Esophagus squamous epithelium (tissue), 4 donors: Measurements from ENCODE around the gene LPP.

Experiments used
- CTCF ChIP-seq, 6 experiments: fragments of 450-650 bp in 4 of 6; fragments of 200-600 bp in 2 of 6; sonication (generic) in 2 of 6; IDR thresholded peaks; one replicate each; pipeline ENCODE4 v1.5.1; 2016 to 2019; ENCODE audit warnings: antibody characterized with exemption in 6 of 6, mild to moderate bottlenecking in 4 of 6, moderate library complexity in 4 of 6
- POLR2A ChIP-seq, 4 donors: fragments of 450-650 bp; IDR thresholded peaks; one replicate each; pipeline ENCODE4 v1.6.1; 2017; ENCODE audit warnings: antibody characterized with exemption in 4 of 4, mild to moderate bottlenecking in 4 of 4, moderate library complexity in 3 of 4

DNA sequence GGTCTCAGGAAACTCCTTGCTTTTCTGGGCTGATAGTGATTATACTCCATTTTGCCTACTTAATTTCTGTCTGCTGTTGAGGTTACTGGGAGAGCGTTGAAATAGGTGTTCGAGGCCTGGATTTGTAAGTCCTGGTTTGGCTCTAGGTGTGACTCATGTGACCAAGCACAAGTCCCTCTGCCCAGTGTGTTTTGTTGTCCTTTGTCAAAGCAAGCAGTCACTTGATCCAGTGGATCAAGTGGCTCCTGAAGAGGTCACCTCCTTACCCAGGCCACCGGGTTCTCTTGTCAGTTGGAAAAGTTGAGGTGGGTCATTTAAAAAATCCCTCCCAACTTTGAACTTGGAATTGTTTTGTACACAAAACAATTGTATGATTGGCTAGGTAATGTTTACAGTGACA, 70.0 kb downstream of the LPP start:
- TF ChIP-seq CTCF (IDR thresholded peaks at IDR 0.05) (no peak), POLR2A (IDR thresholded peaks at IDR 0.05) (no peak)
